Measurements from ENCODE around the gene DEPDC1B. TPM values are rescaled to one million over a fixed set of nuclear protein-coding genes. Genes with fewer than 3 reads are reported as not detected.

DEPDC1B gene
- total RNA-seq, 2 donors from 2014 or later: 0.32 to 1.8 TPM

GRCh38 chr5:60699288-60699608, 718 bp downstream of the DEPDC1B start:
- H3K9me3 ChIP-seq: no peaks in the 10 kb centered on the region
- WGBS: under 1% methylated on average over 9 of the region's 9 CpGs
- peak overlapping the region; percentile 78 to 80 for H3K27ac ChIP-seq
- no peak for DNase-seq (ENCODE audit: low spot score)
- H3K4me3 ChIP-seq: peak overlapping the region; percentile 55 to 58
- no peaks in the 10 kb centered on the region for H3K36me3 ChIP-seq
- TF ChIP-seq POLR2AphosphoS5 (IDR thresholded peaks at IDR 0.05): no peak
- H3K27me3 ChIP-seq (replicated peaks; ENCODE audit: insufficient read depth): no peaks in the 10 kb centered on the region
- intact Hi-C loops (cut with DNase I): no loop called here
- no peaks in the 10 kb centered on the region for H3K4me1 ChIP-seq (replicated peaks)

- Histone ChIP-seq H3K36me3 (no peaks in the 10 kb centered on the region), H3K4me3 (no peak overlapping the region), H3K9me3 (no peaks in the 10 kb centered on the region), H3K27ac (no peak overlapping the region), H3K27me3 (replicated peaks; ENCODE audit: insufficient read depth) (no peaks in the 10 kb centered on the region), H3K4me1 (replicated peaks) (no peaks in the 10 kb centered on the region)
- no peak for DNase-seq (ENCODE audit: low spot score)
- intact Hi-C loops (cut with DNase I): no loop called here
- 84% methylated on average over 7 of the region's 7 CpGs for WGBS
- no peak for TF ChIP-seq POLR2A (IDR thresholded peaks at IDR 0.05)
- TF ChIP-seq POLR2AphosphoS5 (IDR thresholded peaks at IDR 0.05): no peak
- TF ChIP-seq CTCF (IDR thresholded peaks at IDR 0.05): no peak
Observed at GRCh38 chr5:60698336-60698735, 1.6 kb downstream of the DEPDC1B start.

- DNase-seq (ENCODE audit: low spot score): no peak
- intact Hi-C loops (cut with DNase I): no loop called here
- H3K4me3 ChIP-seq: no peak overlapping the region
- H3K27me3 ChIP-seq (replicated peaks; ENCODE audit: insufficient read depth): no peaks in the 10 kb centered on the region
- WGBS: 82% methylated on average over 4 of the region's 4 CpGs
- H3K4me1 ChIP-seq (replicated peaks): no peaks in the 10 kb centered on the region
- H3K36me3 ChIP-seq: no peaks in the 10 kb centered on the region
- H3K27ac ChIP-seq: no peak overlapping the region
- TF ChIP-seq POLR2A (IDR thresholded peaks at IDR 0.05) (no peak), CTCF (IDR thresholded peaks at IDR 0.05) (no peak), POLR2AphosphoS5 (IDR thresholded peaks at IDR 0.05) (no peak)
- no peaks in the 10 kb centered on the region for H3K9me3 ChIP-seq
Observed at GRCh38 chr5:60690326-60690725, 9.6 kb downstream of the DEPDC1B start.

GRCh38 chr5:60688980-60689379, 11.0 kb downstream of the DEPDC1B start:
- 92% methylated on average over 1 of the region's 1 CpG for WGBS
- Histone ChIP-seq H3K27ac (no peak overlapping the region), H3K36me3 (no peaks in the 10 kb centered on the region), H3K4me1 (replicated peaks) (no peaks in the 10 kb centered on the region), H3K9me3 (no peaks in the 10 kb centered on the region), H3K27me3 (replicated peaks; ENCODE audit: insufficient read depth) (no peaks in the 10 kb centered on the region), H3K4me3 (no peak overlapping the region)
- intact Hi-C loops (cut with DNase I): no loop called here
- no peak for DNase-seq (ENCODE audit: low spot score)
- TF ChIP-seq POLR2AphosphoS5 (IDR thresholded peaks at IDR 0.05) (no peak), POLR2A (IDR thresholded peaks at IDR 0.05) (no peak), CTCF (IDR thresholded peaks at IDR 0.05) (no peak)

GRCh38 chr5:60687927-60688720, 11.8 kb downstream of the DEPDC1B start:
- intact Hi-C loops (cut with DNase I): no loop called here
- DNase-seq (ENCODE audit: low spot score): no peak
- no peaks in the 10 kb centered on the region for H3K4me1 ChIP-seq (replicated peaks)
- no peak overlapping the region for H3K27ac ChIP-seq
- H3K36me3 ChIP-seq: no peaks in the 10 kb centered on the region
- H3K27me3 ChIP-seq (replicated peaks; ENCODE audit: insufficient read depth): no peaks in the 10 kb centered on the region
- H3K9me3 ChIP-seq: no peaks in the 10 kb centered on the region
- TF ChIP-seq POLR2AphosphoS5 (IDR thresholded peaks at IDR 0.05): no peak
- TF ChIP-seq CTCF (IDR thresholded peaks at IDR 0.05): no peak
- TF ChIP-seq POLR2A (IDR thresholded peaks at IDR 0.05): no peak
- WGBS: 64% methylated on average over 3 of the region's 3 CpGs
- no peak overlapping the region for H3K4me3 ChIP-seq
